Smooth muscle cell (in vitro differentiated cells): ENCODE results near the gene CHCT1. TPM values are rescaled to one million over a fixed set of nuclear protein-coding genes. Genes with fewer than 3 reads are reported as not detected.
A peak's percentile ranks its signal among the peaks of the same experiment; 100 is the strongest.

Source experiments
- DNase-seq: peaks from one replicate; lab custom pipeline; 2025; ENCODE audit not compliant: unreplicated experiment; lab: John Stamatoyannopoulos, UW
- H2AFZ ChIP-seq: fragments of 200-600 bp; sonication (generic); 2 replicates; pipeline ENCODE4 v1.6.0; 2016; ENCODE audit warnings: antibody characterized with exemption, low read depth, mild to moderate bottlenecking
- H3F3A ChIP-seq: fragments of 200-600 bp; sonication (generic); 2 replicates; pipeline ENCODE4 v1.6.0; 2017; ENCODE audit warnings: antibody characterized with exemption, low read depth
- H3K27ac ChIP-seq: fragments of 200-600 bp; sonication (generic); 2 replicates; pipeline ENCODE4 v1.5.1; 2016; ENCODE audit warnings: low read depth, mild to moderate bottlenecking
- H3K27me3 ChIP-seq: fragments of 200-600 bp; sonication (generic); 2 replicates; pipeline ENCODE4 v1.6.1; 2016; ENCODE audit warnings: low read depth, mild to moderate bottlenecking
- H3K36me3 ChIP-seq: fragments of 200-600 bp; sonication (generic); 2 replicates; pipeline ENCODE4 v1.5.1; 2016; ENCODE audit warnings: low read depth
- H3K4me1 ChIP-seq: fragments of 200-600 bp; sonication (generic); 2 replicates; pipeline ENCODE4 v1.5.1; 2016; ENCODE audit warnings: low read depth
- H3K4me2 ChIP-seq: fragments of 200-600 bp; sonication (generic); 2 replicates; pipeline ENCODE4 v1.6.0; 2016; ENCODE audit warnings: mild to moderate bottlenecking
- H3K4me3 ChIP-seq: fragments of 200-600 bp; sonication (generic); 2 replicates; pipeline ENCODE4 v1.5.1; 2016; ENCODE audit warnings: mild to moderate bottlenecking
- H3K79me2 ChIP-seq: fragments of 200-600 bp; sonication (generic); 2 replicates; pipeline ENCODE4 v1.6.0; 2016; ENCODE audit warnings: low read depth, mild to moderate bottlenecking
- H3K9ac ChIP-seq: fragments of 200-600 bp; sonication (generic); 2 replicates; pipeline ENCODE4 v1.6.0; 2016; ENCODE audit warnings: low read depth
- H3K9me3 ChIP-seq: fragments of 200-600 bp; sonication (generic); replicated peaks from 2 replicates; pipeline ENCODE4 v1.5.1; 2016; ENCODE audit warnings: low read depth
- H4K20me1 ChIP-seq: fragments of 200-600 bp; sonication (generic); 2 replicates; pipeline ENCODE4 v1.6.0; 2016; ENCODE audit warnings: low read depth
- WGBS: methylation state at CpG from one replicate; pipeline ENCODE4 v1.1.7; 2016; ENCODE audit warnings: low lambda C conversion rate; 5-methylcytosine and 5-hydroxymethylcytosine counted together
- polyA plus RNA-seq: library from polyadenylated mRNA; unstranded; fragments of >200 nt; fragmentation: Nextera tagmentation; extraction: Ambion mirVana; gene quantifications from 2 replicates; pipeline ENCODE4 v1.2.1, GENCODE V29; 2016
- total RNA-seq: library from RNA; depleted of rRNA; stranded (reverse); fragments of >200 nt; gene quantifications from 2 replicates; pipeline ENCODE4 v1.2.3, GENCODE V29; 2014
- TF ChIP-seq, protein P1 (sequence below): fragments of 200-600 bp; sonication (generic); IDR thresholded peaks from 2 replicates; pipeline ENCODE4 v1.5.1; 2017; ENCODE audit warnings: borderline replicate concordance, mild to moderate bottlenecking, antibody characterized with exemption; ENCODE audit not compliant: insufficient read depth, poor library complexity, severe bottlenecking

Gene CHCT1
- total and polyA plus RNA-seq, 2 experiments from 2014 or later, result not detected

DNA sequence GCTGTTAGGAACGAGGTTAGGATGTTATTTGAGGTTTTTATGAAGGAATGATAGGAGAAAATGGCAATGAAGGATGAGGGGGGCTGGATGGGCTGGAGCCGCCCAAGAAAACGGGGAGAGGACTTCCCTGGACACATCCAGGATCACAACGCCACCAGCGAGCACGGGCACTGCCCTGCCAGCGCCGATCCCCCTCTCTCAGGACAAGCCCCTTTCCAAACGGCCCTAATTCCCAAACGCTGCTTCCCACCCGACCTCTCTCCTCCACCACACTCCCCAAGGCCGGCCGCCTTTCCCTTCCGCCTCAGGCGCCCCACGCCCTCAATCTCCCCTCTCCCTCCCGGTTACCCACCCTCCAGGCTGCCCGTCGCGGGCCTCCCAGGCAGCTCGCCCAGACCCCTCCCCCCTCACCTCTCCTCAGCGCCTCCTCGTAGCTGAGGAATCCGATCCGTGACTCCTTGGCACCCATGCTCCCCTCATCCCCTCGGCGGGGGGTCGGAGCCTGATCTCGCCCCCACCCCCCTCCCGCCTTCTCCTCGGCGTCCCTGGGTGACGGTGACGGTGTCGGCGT, 30.7 kb upstream of the CHCT1 start:
- peaks cover 39% of the 10 kb centered on the region for H4K20me1 ChIP-seq
- H3F3A ChIP-seq, result peaks cover 13% of the 10 kb centered on the region
- H3K36me3 ChIP-seq, result no peaks in the 10 kb centered on the region
- no peaks in the 10 kb centered on the region for H3K9me3 ChIP-seq
- H3K4me3 ChIP-seq, result peak overlapping the region; percentile 86
- peak overlapping the region; percentile 84 for H3K27ac ChIP-seq
- TF ChIP-seq, protein P1, sequence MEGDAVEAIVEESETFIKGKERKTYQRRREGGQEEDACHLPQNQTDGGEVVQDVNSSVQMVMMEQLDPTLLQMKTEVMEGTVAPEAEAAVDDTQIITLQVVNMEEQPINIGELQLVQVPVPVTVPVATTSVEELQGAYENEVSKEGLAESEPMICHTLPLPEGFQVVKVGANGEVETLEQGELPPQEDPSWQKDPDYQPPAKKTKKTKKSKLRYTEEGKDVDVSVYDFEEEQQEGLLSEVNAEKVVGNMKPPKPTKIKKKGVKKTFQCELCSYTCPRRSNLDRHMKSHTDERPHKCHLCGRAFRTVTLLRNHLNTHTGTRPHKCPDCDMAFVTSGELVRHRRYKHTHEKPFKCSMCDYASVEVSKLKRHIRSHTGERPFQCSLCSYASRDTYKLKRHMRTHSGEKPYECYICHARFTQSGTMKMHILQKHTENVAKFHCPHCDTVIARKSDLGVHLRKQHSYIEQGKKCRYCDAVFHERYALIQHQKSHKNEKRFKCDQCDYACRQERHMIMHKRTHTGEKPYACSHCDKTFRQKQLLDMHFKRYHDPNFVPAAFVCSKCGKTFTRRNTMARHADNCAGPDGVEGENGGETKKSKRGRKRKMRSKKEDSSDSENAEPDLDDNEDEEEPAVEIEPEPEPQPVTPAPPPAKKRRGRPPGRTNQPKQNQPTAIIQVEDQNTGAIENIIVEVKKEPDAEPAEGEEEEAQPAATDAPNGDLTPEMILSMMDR, result no peak
- 0% methylated on average over 6 of the region's 36 CpGs for WGBS
- H3K27me3 ChIP-seq, result no peaks in the 10 kb centered on the region
- H3K9ac ChIP-seq, result peak overlapping the region; percentile 78
- peak overlapping the region; percentile 90 for H3K4me2 ChIP-seq
- peak overlapping the region; percentile 76 for H2AFZ ChIP-seq
- H3K4me1 ChIP-seq, result peaks cover 24% of the 10 kb centered on the region
- peaks cover 44% of the 10 kb centered on the region for H3K79me2 ChIP-seq
- DNase-seq, result peak; percentile 92

DNA sequence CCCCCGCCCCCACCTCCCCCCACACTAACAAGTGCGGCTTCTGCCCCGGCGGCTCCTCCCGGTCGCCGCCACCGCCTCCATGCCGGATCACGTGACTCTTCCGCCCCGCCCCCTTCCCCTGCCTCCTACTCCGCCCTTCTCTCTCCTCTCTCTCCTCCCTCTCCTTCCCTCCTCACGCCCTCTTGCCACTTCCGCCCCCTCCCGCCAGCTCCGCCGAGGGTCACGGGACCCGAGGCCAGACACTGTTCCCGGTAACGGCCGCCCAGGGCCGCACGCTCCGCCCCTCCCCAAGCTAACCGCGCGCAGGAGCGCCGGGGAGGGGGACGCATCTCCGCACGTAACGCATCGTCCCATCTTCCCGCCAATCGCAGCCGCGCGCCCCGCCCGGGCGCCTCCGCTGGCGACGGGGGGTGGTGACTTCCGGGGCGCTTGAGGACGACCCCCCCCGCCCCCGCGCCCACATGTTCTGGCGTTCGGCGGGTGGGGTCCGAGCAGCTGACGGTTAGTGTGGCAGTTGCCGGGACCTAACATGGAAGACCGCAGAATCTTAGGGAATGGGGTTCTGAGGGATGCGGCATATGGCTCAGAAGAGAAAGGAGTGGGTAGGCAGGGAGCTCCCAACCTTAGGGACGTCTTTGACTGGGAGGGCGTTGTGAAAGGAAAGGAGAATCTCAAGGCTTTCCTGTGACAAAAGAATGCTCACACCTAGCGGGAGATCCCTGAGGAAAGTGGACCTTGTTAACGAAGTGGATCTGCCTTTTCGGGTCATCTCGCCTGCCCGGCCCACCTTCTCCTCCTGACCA, 30.0 kb upstream of the CHCT1 start, which contains the start of gene USP32:
TSS of gene USP32 (minus strand) at position 92 of the 803 bp plus-strand sequence. CDS start 194 bp downstream, outside the sequence.
- Histone ChIP-seq H2AFZ (peak within 1 kb of the TSS; percentile 79), H3K4me3 (peak within 1 kb of the TSS; percentile 86), H3K27ac (peak within 1 kb of the TSS; percentile 84), H3K9me3 (no peaks in the 10 kb centered on the region), H3K9ac (peak within 1 kb of the TSS; percentile 78), H3K4me2 (peak within 1 kb of the TSS; percentile 90), H3K36me3 (no peaks in the 10 kb centered on the region), H3K79me2 (peaks cover 37% of the 10 kb centered on the region), H3F3A (peaks cover 13% of the 10 kb centered on the region), H3K4me1 (peaks cover 20% of the 10 kb centered on the region), H4K20me1 (peaks cover 32% of the 10 kb centered on the region), H3K27me3 (no peaks in the 10 kb centered on the region)
- TF ChIP-seq, protein P1, result peak; percentile 28
- peak; percentile 95 for DNase-seq
- under 1% methylated on average over 55 of the region's 68 CpGs for WGBS

DNA sequence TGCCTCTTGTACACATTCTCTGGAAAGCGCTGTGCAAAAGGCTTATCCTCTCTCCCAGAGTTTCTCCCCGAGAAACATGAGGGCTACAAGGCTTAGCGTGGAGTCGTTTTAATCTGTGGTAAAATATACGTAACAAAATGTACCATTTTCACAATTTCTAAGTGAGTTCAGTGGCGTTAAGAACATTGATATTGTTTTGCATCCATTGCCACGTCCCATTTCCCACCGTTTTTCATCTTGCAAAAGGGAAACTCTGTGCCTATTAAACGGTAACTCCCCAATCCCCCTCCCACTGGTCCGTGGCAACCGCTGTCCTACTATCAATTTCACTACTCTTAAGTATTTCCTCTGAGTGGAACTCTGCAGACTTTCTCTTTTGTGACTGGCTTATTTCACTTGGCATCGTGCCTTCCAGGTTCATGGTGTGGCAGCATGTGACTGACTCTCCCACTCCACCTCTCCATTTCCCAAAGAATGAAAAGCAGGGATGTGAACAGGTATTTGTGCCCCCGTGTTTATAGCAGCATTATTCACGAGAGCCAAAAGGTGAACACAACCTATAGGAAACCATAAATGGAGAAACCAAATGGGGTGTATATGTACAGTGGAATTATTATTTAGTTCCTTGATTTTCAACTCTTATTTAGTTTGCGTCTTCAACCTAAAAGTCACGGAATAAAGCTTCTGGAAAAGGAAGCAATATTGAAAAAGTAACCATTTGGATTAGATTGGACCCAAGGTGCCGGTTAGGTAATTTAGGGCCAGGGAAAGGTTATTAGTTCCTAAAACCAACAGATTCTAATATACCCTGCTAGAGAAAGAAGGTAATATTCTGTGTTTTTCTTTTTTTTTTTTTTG, 29.2 kb upstream of the CHCT1 start:
- H3K27ac ChIP-seq, result peak overlapping the region; percentile 84
- no peaks in the 10 kb centered on the region for H3K27me3 ChIP-seq
- no peak for DNase-seq
- H3K79me2 ChIP-seq, result peaks cover 29% of the 10 kb centered on the region
- H3K36me3 ChIP-seq, result no peaks in the 10 kb centered on the region
- H3K4me3 ChIP-seq, result peak overlapping the region; percentile 86
- peak overlapping the region; percentile 79 for H2AFZ ChIP-seq
- 26% methylated on average over 17 of the region's 17 CpGs for WGBS
- peaks cover 15% of the 10 kb centered on the region for H3K4me1 ChIP-seq
- TF ChIP-seq, protein P1, result no peak
- H3K9ac ChIP-seq, result peak overlapping the region; percentile 78
- peaks cover 25% of the 10 kb centered on the region for H4K20me1 ChIP-seq
- peak overlapping the region; percentile 90 for H3K4me2 ChIP-seq
- no peaks in the 10 kb centered on the region for H3K9me3 ChIP-seq
- H3F3A ChIP-seq, result peaks cover 13% of the 10 kb centered on the region
